Liver (tissue), 3 donors: ENCODE data around the gene SMPD3.

Experiments used
- FOXA1 ChIP-seq: IDR thresholded peaks from 2 replicates; pipeline ENCODE4 v1.6.1; 2016; ENCODE audit warnings: antibody characterized with exemption
- HNF4G ChIP-seq: IDR thresholded peaks from 2 replicates; pipeline ENCODE4 v1.6.1; 2016; ENCODE audit warnings: antibody characterized with exemption
- RAD21 ChIP-seq, 2 donors: IDR thresholded peaks; 2 replicates each; pipeline ENCODE4 v1.6.1; 2016; ENCODE audit warnings: antibody characterized with exemption in 2 of 2, mild to moderate bottlenecking in 2 of 2
- TAF1 ChIP-seq: conservative IDR thresholded peaks from 2 replicates; pipeline ENCODE4 v1.6.1; 2016; ENCODE audit warnings: antibody characterized with exemption, mild to moderate bottlenecking
- TF ChIP-seq, protein P1 (sequence below): fragments of 150-350 bp; IDR thresholded peaks from 2 replicates; pipeline ENCODE4 v1.5.1; 2017; ENCODE audit warnings: improper control_type of control experiment, low read depth, low read length; ENCODE audit not compliant: missing input control
- TF ChIP-seq, protein P2 (sequence below): IDR thresholded peaks from 2 replicates; pipeline ENCODE4 v1.6.1; 2016; ENCODE audit warnings: antibody characterized with exemption
- TF ChIP-seq, protein P3 (sequence below): IDR thresholded peaks from 2 replicates; pipeline ENCODE4 v1.6.1; 2016; ENCODE audit warnings: antibody characterized with exemption
- donor health status: healthy.
- donor health status: healthy.

GRCh38 chr16:68363658-68364521 lies 84.4 kb downstream of the SMPD3 start:
- TF ChIP-seq, protein P1, sequence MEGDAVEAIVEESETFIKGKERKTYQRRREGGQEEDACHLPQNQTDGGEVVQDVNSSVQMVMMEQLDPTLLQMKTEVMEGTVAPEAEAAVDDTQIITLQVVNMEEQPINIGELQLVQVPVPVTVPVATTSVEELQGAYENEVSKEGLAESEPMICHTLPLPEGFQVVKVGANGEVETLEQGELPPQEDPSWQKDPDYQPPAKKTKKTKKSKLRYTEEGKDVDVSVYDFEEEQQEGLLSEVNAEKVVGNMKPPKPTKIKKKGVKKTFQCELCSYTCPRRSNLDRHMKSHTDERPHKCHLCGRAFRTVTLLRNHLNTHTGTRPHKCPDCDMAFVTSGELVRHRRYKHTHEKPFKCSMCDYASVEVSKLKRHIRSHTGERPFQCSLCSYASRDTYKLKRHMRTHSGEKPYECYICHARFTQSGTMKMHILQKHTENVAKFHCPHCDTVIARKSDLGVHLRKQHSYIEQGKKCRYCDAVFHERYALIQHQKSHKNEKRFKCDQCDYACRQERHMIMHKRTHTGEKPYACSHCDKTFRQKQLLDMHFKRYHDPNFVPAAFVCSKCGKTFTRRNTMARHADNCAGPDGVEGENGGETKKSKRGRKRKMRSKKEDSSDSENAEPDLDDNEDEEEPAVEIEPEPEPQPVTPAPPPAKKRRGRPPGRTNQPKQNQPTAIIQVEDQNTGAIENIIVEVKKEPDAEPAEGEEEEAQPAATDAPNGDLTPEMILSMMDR, result no peak
- no peak for TF ChIP-seq HNF4G
- TF ChIP-seq RAD21 (IDR thresholded peaks at IDR 0.05), result no peak
- TF ChIP-seq TAF1, result no peak
- TF ChIP-seq, protein P2, sequence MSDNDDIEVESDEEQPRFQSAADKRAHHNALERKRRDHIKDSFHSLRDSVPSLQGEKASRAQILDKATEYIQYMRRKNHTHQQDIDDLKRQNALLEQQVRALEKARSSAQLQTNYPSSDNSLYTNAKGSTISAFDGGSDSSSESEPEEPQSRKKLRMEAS, result no peak
- TF ChIP-seq FOXA1, result no peak
- TF ChIP-seq, protein P3, sequence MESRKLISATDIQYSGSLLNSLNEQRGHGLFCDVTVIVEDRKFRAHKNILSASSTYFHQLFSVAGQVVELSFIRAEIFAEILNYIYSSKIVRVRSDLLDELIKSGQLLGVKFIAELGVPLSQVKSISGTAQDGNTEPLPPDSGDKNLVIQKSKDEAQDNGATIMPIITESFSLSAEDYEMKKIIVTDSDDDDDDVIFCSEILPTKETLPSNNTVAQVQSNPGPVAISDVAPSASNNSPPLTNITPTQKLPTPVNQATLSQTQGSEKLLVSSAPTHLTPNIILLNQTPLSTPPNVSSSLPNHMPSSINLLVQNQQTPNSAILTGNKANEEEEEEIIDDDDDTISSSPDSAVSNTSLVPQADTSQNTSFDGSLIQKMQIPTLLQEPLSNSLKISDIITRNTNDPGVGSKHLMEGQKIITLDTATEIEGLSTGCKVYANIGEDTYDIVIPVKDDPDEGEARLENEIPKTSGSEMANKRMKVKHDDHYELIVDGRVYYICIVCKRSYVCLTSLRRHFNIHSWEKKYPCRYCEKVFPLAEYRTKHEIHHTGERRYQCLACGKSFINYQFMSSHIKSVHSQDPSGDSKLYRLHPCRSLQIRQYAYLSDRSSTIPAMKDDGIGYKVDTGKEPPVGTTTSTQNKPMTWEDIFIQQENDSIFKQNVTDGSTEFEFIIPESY, result no peak
